ENCODE measurements around the gene FMN1. TPM values are rescaled to one million over a fixed set of nuclear protein-coding genes. Genes with fewer than 3 reads are reported as not detected.

Gene FMN1
- total and polyA plus RNA-seq, 2 of the 13 experiments (the other 11 are each of a cell fraction or from before 2014, with no cell fraction given): 0.20 to 0.60 TPM

DNA sequence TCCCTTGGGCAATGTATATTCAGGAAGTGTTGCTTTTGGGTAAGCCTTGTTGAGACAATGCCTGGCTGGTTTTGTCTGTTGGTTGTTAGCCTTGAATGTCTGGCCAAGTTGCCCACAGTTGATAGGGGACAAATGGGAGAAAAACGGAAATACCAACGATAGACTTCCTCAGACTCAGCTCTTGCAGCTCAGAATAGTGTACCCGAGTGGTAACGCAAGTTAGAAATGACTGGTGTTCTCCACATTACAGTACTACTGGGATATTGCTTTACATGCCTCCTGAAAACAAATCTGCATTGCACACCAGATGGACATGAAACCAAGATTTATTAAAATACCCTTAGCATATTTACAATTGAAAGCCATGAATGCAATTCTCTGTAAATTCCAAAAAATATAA is 429.3 kb downstream of the FMN1 start:
- CTCF ChIA-PET (ENCODE audit: low intra/inter-chr PET ratio, low total read pairs): no interaction called here
- Histone ChIP-seq H3K27ac (ENCODE audit: extremely low read length, insufficient read depth, low read length) (no peak overlapping the region), H3K4me3 (replicated peaks in 1 of 3; ENCODE audit: insufficient read depth in 1 of 3, low read depth in 2 of 3, low read length in 3 of 3) (no peak overlapping the region), H3K36me3 (replicated peaks in 1 of 2; ENCODE audit: control insufficient read depth in 1 of 2, insufficient read depth in 2 of 2, low read length in 2 of 2) (no peaks in the 10 kb centered on the region), H3K27me3 (ENCODE audit: control insufficient read depth in 1 of 2, insufficient read depth in 2 of 2, low read length in 2 of 2) (no peaks in the 10 kb centered on the region), H3K9me3 (ENCODE audit: low read length) (no peaks in the 10 kb centered on the region), H2AFZ (ENCODE audit: low read length) (no peak overlapping the region), H3K4me1 (ENCODE audit: insufficient read depth, low read length) (peaks cover 22% of the 10 kb centered on the region), H3K9ac (ENCODE audit: insufficient read depth, low read depth, low read length) (no peak overlapping the region), H3K4me2 (ENCODE audit: low read depth, low read length) (no peak overlapping the region), H3K79me2 (ENCODE audit: insufficient read depth, low read length) (no peaks in the 10 kb centered on the region), H4K20me1 (ENCODE audit: insufficient read depth, low read length) (no peaks in the 10 kb centered on the region)
- no peak for ATAC-seq
- intact Hi-C loops (cut with micrococcal nuclease; ENCODE audit: unreplicated experiment): no loop called here
- no peak for FAIRE-seq
- WGBS (ENCODE audit: low lambda C conversion rate): 25% methylated on average over 4 of the region's 4 CpGs
- POLR2A ChIA-PET: no interaction called here
- in situ Hi-C loops (cut with HindIII; ENCODE audit: extremely low pct_ligation_motif_present, low pct_unique_long_range_greater_than_20kb): no loop called here
- BruUV-seq (replicated peaks): no TSS peak
- no peak for DNase-seq (ENCODE audit: low spot score)
- TF ChIP-seq, protein P1, sequence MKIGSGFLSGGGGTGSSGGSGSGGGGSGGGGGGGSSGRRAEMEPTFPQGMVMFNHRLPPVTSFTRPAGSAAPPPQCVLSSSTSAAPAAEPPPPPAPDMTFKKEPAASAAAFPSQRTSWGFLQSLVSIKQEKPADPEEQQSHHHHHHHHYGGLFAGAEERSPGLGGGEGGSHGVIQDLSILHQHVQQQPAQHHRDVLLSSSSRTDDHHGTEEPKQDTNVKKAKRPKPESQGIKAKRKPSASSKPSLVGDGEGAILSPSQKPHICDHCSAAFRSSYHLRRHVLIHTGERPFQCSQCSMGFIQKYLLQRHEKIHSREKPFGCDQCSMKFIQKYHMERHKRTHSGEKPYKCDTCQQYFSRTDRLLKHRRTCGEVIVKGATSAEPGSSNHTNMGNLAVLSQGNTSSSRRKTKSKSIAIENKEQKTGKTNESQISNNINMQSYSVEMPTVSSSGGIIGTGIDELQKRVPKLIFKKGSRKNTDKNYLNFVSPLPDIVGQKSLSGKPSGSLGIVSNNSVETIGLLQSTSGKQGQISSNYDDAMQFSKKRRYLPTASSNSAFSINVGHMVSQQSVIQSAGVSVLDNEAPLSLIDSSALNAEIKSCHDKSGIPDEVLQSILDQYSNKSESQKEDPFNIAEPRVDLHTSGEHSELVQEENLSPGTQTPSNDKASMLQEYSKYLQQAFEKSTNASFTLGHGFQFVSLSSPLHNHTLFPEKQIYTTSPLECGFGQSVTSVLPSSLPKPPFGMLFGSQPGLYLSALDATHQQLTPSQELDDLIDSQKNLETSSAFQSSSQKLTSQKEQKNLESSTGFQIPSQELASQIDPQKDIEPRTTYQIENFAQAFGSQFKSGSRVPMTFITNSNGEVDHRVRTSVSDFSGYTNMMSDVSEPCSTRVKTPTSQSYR (CRISPR knock-in tag; IDR thresholded peaks at IDR 0.05; ENCODE audit: borderline replicate concordance): no peak
- no peak for TF ChIP-seq REL (CRISPR knock-in tag; conservative IDR thresholded peaks at IDR 0.05)
- TF ChIP-seq, protein P2, sequence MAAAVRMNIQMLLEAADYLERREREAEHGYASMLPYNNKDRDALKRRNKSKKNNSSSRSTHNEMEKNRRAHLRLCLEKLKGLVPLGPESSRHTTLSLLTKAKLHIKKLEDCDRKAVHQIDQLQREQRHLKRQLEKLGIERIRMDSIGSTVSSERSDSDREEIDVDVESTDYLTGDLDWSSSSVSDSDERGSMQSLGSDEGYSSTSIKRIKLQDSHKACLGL (CRISPR knock-in tag; IDR thresholded peaks at IDR 0.05): no peak
- no peak for TF ChIP-seq NCOA1 (CRISPR knock-in tag; IDR thresholded peaks at IDR 0.05)
- TF ChIP-seq GATAD2A (CRISPR knock-in tag; IDR thresholded peaks at IDR 0.05): no peak
- TF ChIP-seq ZIK1 (CRISPR knock-in tag; IDR thresholded peaks at IDR 0.05; ENCODE audit: borderline replicate concordance, low read depth): no peak
- no peak for TF ChIP-seq ZNF557 (CRISPR knock-in tag; IDR thresholded peaks at IDR 0.05)
- TF ChIP-seq, protein P3, sequence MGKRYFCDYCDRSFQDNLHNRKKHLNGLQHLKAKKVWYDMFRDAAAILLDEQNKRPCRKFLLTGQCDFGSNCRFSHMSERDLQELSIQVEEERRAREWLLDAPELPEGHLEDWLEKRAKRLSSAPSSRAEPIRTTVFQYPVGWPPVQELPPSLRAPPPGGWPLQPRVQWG (CRISPR knock-in tag; IDR thresholded peaks at IDR 0.05; ENCODE audit: borderline replicate concordance, low read depth): no peak
- TF ChIP-seq, protein P4, sequence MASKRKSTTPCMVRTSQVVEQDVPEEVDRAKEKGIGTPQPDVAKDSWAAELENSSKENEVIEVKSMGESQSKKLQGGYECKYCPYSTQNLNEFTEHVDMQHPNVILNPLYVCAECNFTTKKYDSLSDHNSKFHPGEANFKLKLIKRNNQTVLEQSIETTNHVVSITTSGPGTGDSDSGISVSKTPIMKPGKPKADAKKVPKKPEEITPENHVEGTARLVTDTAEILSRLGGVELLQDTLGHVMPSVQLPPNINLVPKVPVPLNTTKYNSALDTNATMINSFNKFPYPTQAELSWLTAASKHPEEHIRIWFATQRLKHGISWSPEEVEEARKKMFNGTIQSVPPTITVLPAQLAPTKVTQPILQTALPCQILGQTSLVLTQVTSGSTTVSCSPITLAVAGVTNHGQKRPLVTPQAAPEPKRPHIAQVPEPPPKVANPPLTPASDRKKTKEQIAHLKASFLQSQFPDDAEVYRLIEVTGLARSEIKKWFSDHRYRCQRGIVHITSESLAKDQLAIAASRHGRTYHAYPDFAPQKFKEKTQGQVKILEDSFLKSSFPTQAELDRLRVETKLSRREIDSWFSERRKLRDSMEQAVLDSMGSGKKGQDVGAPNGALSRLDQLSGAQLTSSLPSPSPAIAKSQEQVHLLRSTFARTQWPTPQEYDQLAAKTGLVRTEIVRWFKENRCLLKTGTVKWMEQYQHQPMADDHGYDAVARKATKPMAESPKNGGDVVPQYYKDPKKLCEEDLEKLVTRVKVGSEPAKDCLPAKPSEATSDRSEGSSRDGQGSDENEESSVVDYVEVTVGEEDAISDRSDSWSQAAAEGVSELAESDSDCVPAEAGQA (IDR thresholded peaks at IDR 0.05; ENCODE audit: low read depth): no peak
- TF ChIP-seq, protein P4 (CRISPR knock-in tag; IDR thresholded peaks at IDR 0.05; ENCODE audit: borderline replicate concordance): no peak
- TF ChIP-seq TBX2 (CRISPR knock-in tag; IDR thresholded peaks at IDR 0.05; ENCODE audit: borderline replicate concordance): no peak
- TF ChIP-seq GTF3A (CRISPR knock-in tag; conservative IDR thresholded peaks at IDR 0.05): no peak
- no peak for TF ChIP-seq PAX8 (CRISPR knock-in tag; IDR thresholded peaks at IDR 0.05; ENCODE audit: borderline replicate concordance)
- no peak for TF ChIP-seq CCAR2 (optimal IDR thresholded peaks at IDR 0.05; ENCODE audit: low read depth, low read length)
- TF ChIP-seq REPIN1 (CRISPR knock-in tag; IDR thresholded peaks at IDR 0.05; ENCODE audit: borderline replicate concordance, low read depth): no peak
- TF ChIP-seq SRY (CRISPR knock-in tag; IDR thresholded peaks at IDR 0.05): no peak

Measured in HepG2 (cell line).